Endothelial cell of umbilical vein (primary cell): ENCODE results near the gene LEPROT. TPM values are rescaled to one million over a fixed set of nuclear protein-coding genes. Genes with fewer than 3 reads are reported as not detected.

Experiments used
- BruUV-seq: library from RNA; stranded (reverse); fragments of 400-500 nt; replicated peaks from 2 replicates; lab custom pipeline; 2021; lab: Mats Ljungman, UMichigan
- CTCF ChIA-PET: fragments of 300-600, 350-600 bp; sonication (Branson Sonifier 250); formaldehyde crosslinking; loops from one replicate; lab custom pipeline; 2021; ENCODE audit warnings: antibody characterized with exemption, inconsistent platforms; lab: Charles Lee
- POLR2A ChIA-PET: fragments of 300-600, 350-600 bp; sonication (Branson Sonifier 250); formaldehyde crosslinking; loops from one replicate; lab custom pipeline; 2021; ENCODE audit warnings: antibody characterized with exemption, inconsistent platforms; lab: Charles Lee
- DNase-seq: peaks from one replicate; pipeline ENCODE4 v3.0.0-alpha.2; 2011; ENCODE audit warnings: low read depth, low spot score
- FAIRE-seq: peaks from 2 replicates; lab custom pipeline; 2011; peaks lifted over from hg19 to GRCh38; lab: Jason Lieb, UNC
- H2AFZ ChIP-seq: 2 replicates; pipeline ENCODE4 v1.6.0; 2012; ENCODE audit warnings: low read depth, low read length, control low read depth, inconsistent platforms
- H3K27ac ChIP-seq: 2 replicates; pipeline ENCODE4 v1.5.1; 2011; ENCODE audit warnings: low read depth, mild to moderate bottlenecking, control low read depth, low read length, moderate library complexity; ENCODE audit not compliant: insufficient read depth
- H3K27me3 ChIP-seq, 2 experiments: 2 replicates each; pipeline versions ENCODE4 v1.6.0 to v1.6.1; 2011; ENCODE audit warnings: low read length in 2 of 2, mixed read lengths in 1 of 2; ENCODE audit not compliant: control insufficient read depth in 2 of 2, insufficient read depth in 2 of 2
- H3K36me3 ChIP-seq, 2 experiments: 2 replicates in 1 of 2; 3 replicates in 1 of 2; pipeline ENCODE4 v1.5.1; 2011; ENCODE audit warnings: low read length in 2 of 2, mild to moderate bottlenecking in 1 of 2, moderate library complexity in 1 of 2; ENCODE audit not compliant: control insufficient read depth in 2 of 2, insufficient read depth in 2 of 2; ENCODE audit errors: extremely low read depth in 1 of 2
- H3K4me1 ChIP-seq: 3 replicates; pipeline ENCODE4 v1.5.1; 2011; ENCODE audit warnings: mild to moderate bottlenecking, low read length; ENCODE audit not compliant: control insufficient read depth, insufficient read depth; ENCODE audit errors: extremely low read depth
- H3K4me2 ChIP-seq: 2 replicates; pipeline ENCODE4 v1.6.1; 2011; ENCODE audit warnings: low read length, control low read depth, mixed read lengths; ENCODE audit not compliant: insufficient read depth
- H3K4me3 ChIP-seq, 3 experiments: fragments of 200-600 bp in 1 of 3; sonication (generic), shearing (Covaris generic) in 1 of 3; replicated peaks in 1 of 3; 2 replicates each; pipeline ENCODE4 v1.5.1; 2011 to 2016; ENCODE audit warnings: control low read depth in 3 of 3, low read length in 3 of 3, mild to moderate bottlenecking in 2 of 3, inconsistent platforms in 1 of 3, low read depth in 1 of 3, moderate library complexity in 1 of 3; ENCODE audit not compliant: insufficient read depth in 1 of 3
- H3K79me2 ChIP-seq: 2 replicates; pipeline ENCODE4 v1.6.0; 2012; ENCODE audit warnings: low read length, inconsistent platforms; ENCODE audit not compliant: control insufficient read depth, insufficient read depth
- H3K9ac ChIP-seq: replicated peaks from 2 replicates; pipeline ENCODE3; 2011; ENCODE audit warnings: low read length, control low read depth; ENCODE audit not compliant: insufficient read depth; ENCODE audit errors: extremely low read depth
- H3K9me1 ChIP-seq: replicated peaks from 3 replicates; pipeline ENCODE4 v1.6.0; 2011; ENCODE audit warnings: mild to moderate bottlenecking, low read length; ENCODE audit not compliant: control insufficient read depth, insufficient read depth; ENCODE audit errors: extremely low read depth
- H3K9me3 ChIP-seq: replicated peaks from 2 replicates; pipeline ENCODE4 v1.5.1; 2012; ENCODE audit warnings: low read length, inconsistent platforms; ENCODE audit not compliant: control insufficient read depth, insufficient read depth
- H4K20me1 ChIP-seq: replicated peaks from 2 replicates; pipeline ENCODE3; 2011; ENCODE audit warnings: mild to moderate bottlenecking, low read length; ENCODE audit not compliant: control insufficient read depth, insufficient read depth; ENCODE audit errors: extremely low read depth
- CTCF ChIP-seq, 2 donors: IDR thresholded peaks; 1 replicate in 1 of 2; 2 replicates in 1 of 2; pipeline ENCODE4 v1.5.1; 2011; ENCODE audit warnings: low read length in 2 of 2, mild to moderate bottlenecking in 2 of 2, moderate library complexity in 2 of 2, control low read depth in 1 of 2, inconsistent platforms in 1 of 2, low read depth in 1 of 2; ENCODE audit not compliant: insufficient read depth in 1 of 2; ENCODE audit errors: extremely low read depth in 1 of 2
- EZH2 ChIP-seq: IDR thresholded peaks from 2 replicates; pipeline ENCODE4 v1.6.1; 2012; ENCODE audit warnings: borderline replicate concordance, low read depth, mild to moderate bottlenecking, moderate library complexity, low read length, inconsistent platforms; ENCODE audit not compliant: severe bottlenecking
- FOS ChIP-seq: IDR thresholded peaks from 2 replicates; pipeline ENCODE4 v1.6.1; 2011; ENCODE audit warnings: mild to moderate bottlenecking, low read length, moderate library complexity, borderline replicate concordance; ENCODE audit not compliant: insufficient read depth
- GATA2 ChIP-seq: IDR thresholded peaks from 2 replicates; pipeline ENCODE4 v1.7.0; 2011; ENCODE audit warnings: low read depth, mild to moderate bottlenecking, moderate library complexity, mixed read lengths, low read length; ENCODE audit not compliant: insufficient read length, insufficient read depth
- JUN ChIP-seq: IDR thresholded peaks from 2 replicates; pipeline ENCODE4 v1.6.1; 2011; ENCODE audit warnings: borderline replicate concordance, low read depth; ENCODE audit not compliant: insufficient read length, insufficient read depth
- MYC ChIP-seq: IDR thresholded peaks from one replicate; pipeline ENCODE4 v1.6.1; 2011; ENCODE audit warnings: mild to moderate bottlenecking, low read depth, low read length
- POLR2A ChIP-seq: IDR thresholded peaks from 2 replicates; pipeline ENCODE4 v1.6.1; 2012; ENCODE audit warnings: low read depth, mild to moderate bottlenecking, control low read depth, low read length
- POLR2AphosphoS5 ChIP-seq: IDR thresholded peaks from 2 replicates; pipeline ENCODE4 v1.6.1; 2012; ENCODE audit warnings: low read depth, mild to moderate bottlenecking, control low read depth, low read length, moderate library complexity; ENCODE audit not compliant: insufficient read depth
- dilution Hi-C: fragments of 300-500 bp; cut with MboI; formaldehyde crosslinking; loops from one replicate; pipeline ENCODE4 v1.15.0; 2019; ENCODE audit warnings: low sequenced_read_pairs; ENCODE audit not compliant: extremely low pct_ligation_motif_present
- intact Hi-C: fragments of 100-400 bp; cut with micrococcal nuclease; formaldehyde crosslinking; loops from one replicate; pipeline ENCODE4 v1.10.0; 2022
- polyA plus RNA-seq, 4 experiments: library from polyadenylated mRNA; depleted of rRNA in 3 of 4; stranded (reverse) in 3 of 4; unstranded in 1 of 4; fragments of >200 nt; gene quantifications; 2 replicates each; pipeline versions ENCODE4 v1.2.1 to v1.2.3, GENCODE V29; 2011 to 2012; ENCODE audit warnings: missing spikeins in 1 of 4
- total RNA-seq: library from RNA; stranded (reverse); gene quantifications from 2 replicates; pipeline ENCODE4 v1.2.3, GENCODE V29; 2021
- TF ChIP-seq, protein P1 (sequence below): IDR thresholded peaks from 2 replicates; pipeline ENCODE4 v1.6.1; 2011; ENCODE audit not compliant: insufficient read depth, insufficient read length

LEPROT gene
- total and polyA plus RNA-seq, 2 donors (not counting 3 experiments of a cell fraction or from before 2014, with no cell fraction given), result 80.6 to 94.8 TPM

DNA sequence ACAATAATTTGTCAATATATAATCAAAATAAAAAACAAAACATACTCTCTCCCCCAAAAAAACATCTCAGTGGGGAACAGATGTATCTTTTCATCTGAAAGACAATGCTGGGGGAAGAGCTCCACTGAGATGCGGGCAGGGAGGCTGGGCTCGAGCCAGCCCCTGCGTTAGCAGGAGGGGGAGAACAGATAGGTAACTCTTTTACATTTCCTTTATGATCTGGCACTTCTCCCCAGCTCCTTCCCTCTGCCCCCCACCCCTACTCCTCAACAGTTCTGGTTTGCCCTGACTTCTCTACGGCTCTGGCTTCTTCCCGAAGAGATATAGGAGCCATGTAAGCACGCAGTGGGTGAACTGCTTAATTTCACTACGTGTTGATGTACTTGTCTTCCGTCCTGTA lies 12.4 kb downstream of the LEPROT start:
- Histone ChIP-seq H3K4me3 (no peak overlapping the region), H3K27ac (no peak overlapping the region), H3K9me3 (no peaks in the 10 kb centered on the region), H3K4me2 (no peak overlapping the region), H3K79me2 (peaks cover 17% of the 10 kb centered on the region), H3K36me3 (peaks cover 5 to 24% of the 10 kb centered on the region in 2 experiments), H2AFZ (no peak overlapping the region), H3K9ac (no peak overlapping the region), H3K27me3 (no peaks in the 10 kb centered on the region), H4K20me1 (no peaks in the 10 kb centered on the region), H3K4me1 (peaks cover 30% of the 10 kb centered on the region), H3K9me1 (no peaks in the 10 kb centered on the region)
- POLR2A ChIA-PET, result no interaction called here
- FAIRE-seq, result no peak
- CTCF ChIA-PET, result interaction anchor here (4.8 to 7.7 kb wide), 2 partner anchors 27 to 255 kb away, joined by 18 to 104 read pairs; no protein-coding TSS in a partner anchor
- DNase-seq, result no peak
- intact Hi-C loops (loop anchor here (5.0 kb wide), 4 partner anchors 79 to 1014 kb away; no protein-coding TSS in a partner anchor), dilution Hi-C loops (no loop called here)
- BruUV-seq, result no TSS peak
- TF ChIP-seq FOS (no peak), GATA2 (no peak), POLR2AphosphoS5 (no peak), MYC (no peak), JUN (no peak), CTCF (IDR thresholded peaks at IDR 0.05; ENCODE audit: extremely low read depth in 1 of 2, insufficient read depth in 1 of 2, low read depth in 1 of 2, low read length in 2 of 2) (no peak), POLR2A (no peak), EZH2 (no peak)
- TF ChIP-seq, protein P1, sequence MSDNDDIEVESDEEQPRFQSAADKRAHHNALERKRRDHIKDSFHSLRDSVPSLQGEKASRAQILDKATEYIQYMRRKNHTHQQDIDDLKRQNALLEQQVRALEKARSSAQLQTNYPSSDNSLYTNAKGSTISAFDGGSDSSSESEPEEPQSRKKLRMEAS, result no peak
